Astrocyte (in vitro differentiated cells and primary cell): ENCODE results near the gene MYO15B. TPM values are rescaled to one million over a fixed set of nuclear protein-coding genes. Genes with fewer than 3 reads are reported as not detected.

ENCODE experiments used
- DNase-seq: peaks from one replicate; pipeline ENCODE4 v3.0.0-alpha.2; 2010; ENCODE audit warnings: low read depth
- FAIRE-seq: peaks from 2 replicates; lab custom pipeline; 2011; peaks lifted over from hg19 to GRCh38; lab: Jason Lieb, UNC
- H2AFZ ChIP-seq: 2 replicates; pipeline ENCODE4 v1.6.0; 2012; ENCODE audit warnings: low read depth, low read length, inconsistent platforms
- H3K27ac ChIP-seq: 2 replicates; pipeline ENCODE4 v1.5.1; 2011; ENCODE audit warnings: low read depth, low read length, inconsistent platforms
- H3K27me3 ChIP-seq: 2 replicates; pipeline ENCODE4 v1.6.0; 2011; ENCODE audit warnings: low read length, inconsistent platforms; ENCODE audit not compliant: insufficient read depth
- H3K36me3 ChIP-seq: 2 replicates; pipeline ENCODE4 v1.5.1; 2011; ENCODE audit warnings: low read length, inconsistent platforms; ENCODE audit not compliant: insufficient read depth
- H3K4me1 ChIP-seq: 2 replicates; pipeline ENCODE4 v1.5.1; 2011; ENCODE audit warnings: low read length, inconsistent platforms; ENCODE audit not compliant: insufficient read depth
- H3K4me2 ChIP-seq: 2 replicates; pipeline ENCODE4 v1.6.0; 2012; ENCODE audit warnings: low read length, inconsistent platforms
- H3K4me3 ChIP-seq: 2 replicates; pipeline ENCODE4 v1.5.1; 2011; ENCODE audit warnings: low read depth, mild to moderate bottlenecking, low read length, inconsistent platforms; ENCODE audit not compliant: insufficient read depth
- H3K79me2 ChIP-seq: 2 replicates; pipeline ENCODE4 v1.6.0; 2012; ENCODE audit warnings: mild to moderate bottlenecking, low read length, inconsistent platforms; ENCODE audit not compliant: insufficient read depth
- H3K9ac ChIP-seq: 2 replicates; pipeline ENCODE4 v1.6.0; 2012; ENCODE audit warnings: mild to moderate bottlenecking, low read length, inconsistent platforms
- H3K9me3 ChIP-seq: 2 replicates; pipeline ENCODE4 v1.5.1; 2012; ENCODE audit warnings: low read depth, mild to moderate bottlenecking, low read length, inconsistent platforms; ENCODE audit not compliant: insufficient read depth
- H4K20me1 ChIP-seq: 2 replicates; pipeline ENCODE4 v1.6.0; 2012; ENCODE audit warnings: low read length, inconsistent platforms; ENCODE audit not compliant: insufficient read depth
- H3K27ac Mint-ChIP-seq: one replicate; pipeline ENCODE4 v1.8.0; 2021; ENCODE audit warnings: mild to moderate bottlenecking, mixed read lengths; ENCODE audit not compliant: unreplicated experiment
- H3K27me3 Mint-ChIP-seq: one replicate; pipeline ENCODE4 v1.8.0; 2021; ENCODE audit warnings: low read depth, mixed read lengths; ENCODE audit not compliant: unreplicated experiment
- H3K36me3 Mint-ChIP-seq: one replicate; pipeline ENCODE4 v1.8.0; 2021; ENCODE audit warnings: low read depth, mixed read lengths; ENCODE audit not compliant: unreplicated experiment
- H3K4me1 Mint-ChIP-seq: one replicate; pipeline ENCODE4 v1.8.0; 2021; ENCODE audit warnings: low read depth, mixed read lengths; ENCODE audit not compliant: unreplicated experiment
- H3K4me3 Mint-ChIP-seq: one replicate; pipeline ENCODE4 v1.8.0; 2021; ENCODE audit warnings: mild to moderate bottlenecking, moderate library complexity, mixed read lengths; ENCODE audit not compliant: unreplicated experiment
- H3K9me3 Mint-ChIP-seq: one replicate; pipeline ENCODE4 v1.8.0; 2021; ENCODE audit warnings: mild to moderate bottlenecking, mixed read lengths; ENCODE audit not compliant: unreplicated experiment
- EZH2 ChIP-seq: IDR thresholded peaks from 2 replicates; pipeline ENCODE4 v1.6.1; 2012; ENCODE audit warnings: mild to moderate bottlenecking, low read length, inconsistent platforms; ENCODE audit not compliant: insufficient read depth
- total RNA-seq: library from RNA; stranded (reverse); gene quantifications from 2 replicates; pipeline ENCODE4 v1.2.1, GENCODE V29; 2021
- TF ChIP-seq, protein P1 (sequence below): IDR thresholded peaks from 2 replicates; pipeline ENCODE4 v1.5.1; 2011; ENCODE audit warnings: low read depth, mild to moderate bottlenecking, inconsistent platforms, low read length, moderate library complexity; ENCODE audit not compliant: insufficient read depth

MYO15B gene
- total RNA-seq, 1 donor from 2014 or later: 3.5 TPM

- TF ChIP-seq, protein P1, sequence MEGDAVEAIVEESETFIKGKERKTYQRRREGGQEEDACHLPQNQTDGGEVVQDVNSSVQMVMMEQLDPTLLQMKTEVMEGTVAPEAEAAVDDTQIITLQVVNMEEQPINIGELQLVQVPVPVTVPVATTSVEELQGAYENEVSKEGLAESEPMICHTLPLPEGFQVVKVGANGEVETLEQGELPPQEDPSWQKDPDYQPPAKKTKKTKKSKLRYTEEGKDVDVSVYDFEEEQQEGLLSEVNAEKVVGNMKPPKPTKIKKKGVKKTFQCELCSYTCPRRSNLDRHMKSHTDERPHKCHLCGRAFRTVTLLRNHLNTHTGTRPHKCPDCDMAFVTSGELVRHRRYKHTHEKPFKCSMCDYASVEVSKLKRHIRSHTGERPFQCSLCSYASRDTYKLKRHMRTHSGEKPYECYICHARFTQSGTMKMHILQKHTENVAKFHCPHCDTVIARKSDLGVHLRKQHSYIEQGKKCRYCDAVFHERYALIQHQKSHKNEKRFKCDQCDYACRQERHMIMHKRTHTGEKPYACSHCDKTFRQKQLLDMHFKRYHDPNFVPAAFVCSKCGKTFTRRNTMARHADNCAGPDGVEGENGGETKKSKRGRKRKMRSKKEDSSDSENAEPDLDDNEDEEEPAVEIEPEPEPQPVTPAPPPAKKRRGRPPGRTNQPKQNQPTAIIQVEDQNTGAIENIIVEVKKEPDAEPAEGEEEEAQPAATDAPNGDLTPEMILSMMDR: no peak
- TF ChIP-seq EZH2: no peak
- H3K27ac ChIP-seq: no peak overlapping the region
- DNase-seq (no peak), FAIRE-seq (no peak)
- no peak overlapping the region for H3K9ac ChIP-seq
- Mint-ChIP-seq H3K4me3 (no peak overlapping the region), H3K4me1 (peaks cover 1% of the 10 kb centered on the region), H3K36me3 (peaks cover 2% of the 10 kb centered on the region), H3K27ac (no peak overlapping the region), H3K9me3 (no peaks in the 10 kb centered on the region), H3K27me3 (peaks cover 14% of the 10 kb centered on the region)
- H2AFZ ChIP-seq: no peak overlapping the region
- no peaks in the 10 kb centered on the region for H3K4me1 ChIP-seq
- H3K27me3 ChIP-seq: no peaks in the 10 kb centered on the region
- H3K4me3 ChIP-seq: no peak overlapping the region
- no peaks in the 10 kb centered on the region for H3K9me3 ChIP-seq
- no peak overlapping the region for H3K4me2 ChIP-seq
- H3K79me2 ChIP-seq: no peaks in the 10 kb centered on the region
- no peaks in the 10 kb centered on the region for H3K36me3 ChIP-seq
- no peaks in the 10 kb centered on the region for H4K20me1 ChIP-seq
These were observed 20.8 kb upstream of the MYO15B start for GRCh38 chr17:75566834-75567233.

- Histone ChIP-seq H3K4me3 (no peak overlapping the region), H3K27ac (no peak overlapping the region), H3K36me3 (no peaks in the 10 kb centered on the region), H3K79me2 (no peaks in the 10 kb centered on the region), H2AFZ (no peak overlapping the region), H3K9me3 (no peaks in the 10 kb centered on the region), H3K4me2 (no peak overlapping the region), H3K27me3 (no peaks in the 10 kb centered on the region), H3K4me1 (no peaks in the 10 kb centered on the region), H4K20me1 (no peaks in the 10 kb centered on the region), H3K9ac (no peak overlapping the region)
- DNase-seq: no peak
- no peak for FAIRE-seq
- Mint-ChIP-seq H3K36me3 (peaks cover 2% of the 10 kb centered on the region), H3K4me1 (peaks cover 1% of the 10 kb centered on the region), H3K4me3 (no peak overlapping the region), H3K9me3 (no peaks in the 10 kb centered on the region), H3K27ac (no peak overlapping the region), H3K27me3 (peaks cover 12% of the 10 kb centered on the region)
- no peak for TF ChIP-seq EZH2
- TF ChIP-seq, protein P1: no peak
These were observed 19.0 kb upstream of the MYO15B start for GRCh38 chr17:75568412-75569255.

- H3K27ac ChIP-seq: no peak overlapping the region
- H3K9me3 Mint-ChIP-seq: no peaks in the 10 kb centered on the region
- no peaks in the 10 kb centered on the region for H3K36me3 ChIP-seq
- no peak overlapping the region for H3K4me3 ChIP-seq
- no peak for TF ChIP-seq EZH2
- TF ChIP-seq, protein P1: no peak
- H4K20me1 ChIP-seq: no peaks in the 10 kb centered on the region
- peaks cover 1% of the 10 kb centered on the region for H3K4me1 Mint-ChIP-seq
- H3K27me3 ChIP-seq: no peaks in the 10 kb centered on the region
- FAIRE-seq (no peak), DNase-seq (no peak)
- no peaks in the 10 kb centered on the region for H3K79me2 ChIP-seq
- no peak overlapping the region for H2AFZ ChIP-seq
- no peaks in the 10 kb centered on the region for H3K4me1 ChIP-seq
- H3K9me3 ChIP-seq: no peaks in the 10 kb centered on the region
- no peak overlapping the region for H3K9ac ChIP-seq
- H3K4me2 ChIP-seq: no peak overlapping the region
- H3K4me3 Mint-ChIP-seq: no peak overlapping the region
- H3K27ac Mint-ChIP-seq: no peak overlapping the region
- H3K36me3 Mint-ChIP-seq: peaks cover 2% of the 10 kb centered on the region
- H3K27me3 Mint-ChIP-seq: peaks cover 10% of the 10 kb centered on the region
These were observed 17.4 kb upstream of the MYO15B start for GRCh38 chr17:75570034-75570676.
